HG02885 (cell line): Measurements from ENCODE around the gene PANK1.

ENCODE experiments used
- ATAC-seq: cut with Tn5 transposase; IDR thresholded peaks from one replicate; pipeline ENCODE4 v1.9.1; 2021; ENCODE audit warnings: mild to moderate bottlenecking; ENCODE audit not compliant: unreplicated experiment, poor library complexity

The PANK1 gene

DNA sequence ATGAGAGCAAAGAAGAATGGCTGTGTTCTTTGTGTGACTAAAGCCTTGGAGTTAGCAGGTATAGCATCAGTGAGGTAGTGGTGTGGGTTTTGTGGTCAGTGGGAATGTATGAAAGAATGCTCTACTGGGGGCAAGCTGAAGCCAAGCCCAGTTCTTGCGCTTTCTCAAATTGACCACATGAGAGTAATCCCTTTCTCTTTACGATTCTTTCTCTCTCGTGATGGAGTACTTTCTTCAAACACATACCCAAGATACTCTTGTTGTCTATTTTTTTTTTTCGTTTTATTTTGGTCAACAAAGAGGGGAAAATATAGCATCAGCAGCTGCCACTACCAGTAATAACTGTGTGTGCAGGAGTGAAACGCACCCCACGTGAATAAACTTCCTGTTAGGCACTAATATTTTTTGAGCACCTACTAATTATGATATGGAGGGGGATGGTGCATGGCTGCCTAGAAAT is 8.4 kb upstream of the PANK1 start:
- ATAC-seq, result peak; percentile 68

DNA sequence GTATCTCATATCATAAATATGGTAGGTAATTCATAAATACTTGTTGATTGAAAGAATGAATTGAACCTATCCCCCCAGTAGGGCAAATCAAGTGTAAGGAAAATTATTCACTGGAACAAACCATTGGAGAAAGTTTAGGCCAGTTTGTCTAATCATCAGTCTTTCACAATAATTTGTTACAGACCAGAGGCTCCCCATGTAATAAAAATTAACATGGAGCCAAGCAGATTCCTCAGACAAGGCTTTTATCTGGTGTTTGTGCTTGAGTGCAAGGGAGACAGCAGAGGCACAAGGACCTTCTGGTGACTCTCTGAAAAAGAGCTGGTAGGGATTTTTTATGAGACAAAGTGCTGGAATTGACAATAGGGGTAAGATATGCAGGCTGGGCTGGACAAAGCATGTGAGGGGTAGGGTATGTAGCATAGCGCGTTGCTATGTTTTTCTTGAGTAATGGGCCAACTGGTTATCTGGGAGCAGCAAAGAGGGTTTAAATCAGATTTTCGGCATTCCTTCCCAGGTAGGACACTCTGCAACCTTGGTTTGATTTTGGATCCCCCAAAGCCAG is 7.8 kb upstream of the PANK1 start:
- no peak for ATAC-seq

DNA sequence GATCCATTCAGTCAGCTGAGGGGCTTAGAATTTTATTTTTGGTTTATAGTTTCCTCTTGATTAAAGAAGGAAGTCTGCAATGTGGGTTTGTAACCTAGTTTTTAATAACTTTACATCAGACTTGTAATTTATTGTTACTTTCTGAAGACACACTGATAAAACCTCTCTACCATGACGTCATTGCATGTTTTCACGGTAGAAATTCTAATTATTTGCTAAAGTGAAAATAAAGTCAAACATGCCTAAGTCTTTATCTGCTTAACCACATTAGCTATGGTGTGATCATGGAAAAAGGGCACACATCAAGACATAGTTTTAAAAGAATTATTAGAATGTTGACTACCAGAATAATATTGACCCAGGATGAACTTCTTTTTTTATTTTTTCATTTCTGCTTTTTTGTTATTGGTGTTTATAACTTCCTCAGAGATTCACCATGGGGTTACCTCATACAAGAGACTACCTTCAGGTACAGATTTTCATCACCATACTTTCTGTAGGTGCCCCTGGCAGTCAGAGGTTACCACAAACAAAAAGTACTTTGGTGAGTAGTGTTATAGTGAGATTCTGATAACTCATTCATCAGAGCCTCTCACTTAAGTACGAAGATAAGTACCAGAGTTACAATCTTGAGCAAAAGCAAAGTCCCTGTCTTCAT is 7.0 kb upstream of the PANK1 start:
- peak; percentile 65 for ATAC-seq

DNA sequence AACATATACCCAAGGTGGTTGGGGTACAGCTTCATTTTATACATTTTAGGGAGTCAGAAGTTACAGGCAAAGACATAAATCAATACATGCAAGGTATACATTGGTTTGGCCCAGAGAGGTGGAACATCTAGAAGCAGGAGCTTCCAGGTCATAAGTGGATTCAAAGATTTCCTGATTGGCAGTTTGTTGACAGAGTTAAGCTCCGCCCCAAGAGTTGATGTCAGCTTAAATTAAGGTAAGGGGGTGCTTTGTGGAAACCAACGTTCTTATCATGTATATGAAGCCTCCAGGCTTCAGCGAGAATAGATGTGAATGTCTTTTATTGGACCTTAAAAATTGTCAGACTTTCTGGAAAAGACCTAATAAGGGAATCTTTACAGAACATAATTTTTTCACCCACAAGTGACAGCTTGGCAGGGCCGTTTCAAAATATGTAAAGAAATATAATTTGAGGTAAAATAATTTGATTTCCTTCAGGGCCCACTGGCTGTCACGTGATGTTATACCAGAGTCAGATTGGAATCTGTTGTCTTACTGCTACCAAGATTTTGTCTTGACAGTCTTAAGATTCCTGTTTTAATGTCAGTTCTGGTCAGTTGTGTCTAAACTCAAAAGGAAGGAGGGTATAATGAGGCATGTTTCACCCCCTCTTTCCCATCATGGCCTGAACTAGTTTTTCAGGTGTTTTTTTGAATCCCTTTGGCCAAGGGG is 6.3 kb upstream of the PANK1 start:
- ATAC-seq, result no peak

DNA sequence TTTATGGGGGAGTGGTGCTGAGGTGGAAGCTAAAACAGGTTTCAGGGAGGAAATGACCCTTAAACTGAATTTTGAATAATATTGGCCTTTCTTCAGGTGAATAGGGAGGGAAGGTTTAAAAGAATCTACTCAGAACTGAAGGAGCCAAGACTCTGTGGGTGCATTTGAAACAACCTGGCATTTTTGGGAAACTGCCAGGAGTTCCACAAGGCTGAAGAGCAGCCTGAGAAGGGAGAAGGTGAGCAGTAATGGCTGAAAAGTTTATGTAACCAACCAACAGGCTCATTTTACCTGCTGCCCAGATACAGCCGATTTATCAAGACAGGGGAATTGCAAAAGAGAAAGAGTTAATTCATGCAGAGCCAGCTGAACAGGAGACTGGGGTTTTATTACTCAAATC is 4.0 kb upstream of the PANK1 start:
- ATAC-seq, result no peak

DNA sequence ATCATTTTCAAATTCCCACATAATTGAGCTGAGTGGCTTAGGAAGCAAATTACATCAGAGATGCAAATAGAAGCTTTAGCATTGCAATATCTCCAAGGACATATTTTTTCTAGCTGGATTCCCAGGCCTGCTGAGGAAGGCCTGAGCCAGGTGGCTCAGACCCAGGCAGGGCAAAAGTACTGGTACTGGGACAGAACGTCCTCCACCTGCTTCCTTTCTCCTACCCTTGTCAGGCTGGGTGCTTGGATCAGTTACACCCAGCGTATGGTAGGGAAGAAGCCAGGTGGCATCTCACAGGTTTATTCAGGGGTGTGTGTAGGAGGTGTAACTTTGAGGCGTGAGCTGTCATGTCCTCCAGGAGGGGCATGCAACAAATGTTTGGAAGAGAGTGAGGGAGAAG is 3.0 kb upstream of the PANK1 start:
- no peak for ATAC-seq

DNA sequence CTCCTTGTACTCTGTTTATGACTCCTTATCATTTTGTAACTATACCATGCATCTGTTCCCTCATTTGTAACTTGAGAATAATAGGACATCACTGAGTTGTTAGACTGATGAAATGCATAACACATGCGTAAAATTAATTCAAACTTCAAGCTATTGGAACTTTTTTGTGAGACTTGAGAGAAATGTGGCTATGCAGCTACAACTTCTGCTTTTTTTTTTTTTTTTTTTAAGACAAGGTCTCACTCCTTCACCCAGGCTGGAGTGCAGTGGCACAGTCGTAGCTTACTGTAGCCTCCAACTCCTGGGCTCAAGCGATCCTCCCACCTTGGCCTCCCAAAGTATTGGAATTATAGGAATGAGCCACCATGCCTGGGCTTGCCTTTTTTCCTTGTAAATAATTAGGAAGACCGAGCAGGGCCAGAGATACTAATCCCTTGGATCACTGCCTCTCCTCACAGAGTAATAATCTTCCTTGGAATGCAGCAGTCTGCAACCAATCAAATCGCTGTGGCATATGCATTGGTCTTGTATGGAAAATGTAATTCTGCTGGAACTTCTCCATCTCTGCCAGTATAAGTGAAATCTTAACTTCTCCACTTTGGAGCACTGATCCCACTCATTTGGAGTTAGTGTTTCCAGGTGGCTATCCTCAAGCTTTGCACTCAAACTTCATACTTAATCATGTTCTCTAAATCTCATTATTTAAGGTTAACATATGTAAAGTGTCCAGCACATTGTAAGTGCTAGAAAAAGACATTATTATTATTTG is 2.0 kb upstream of the PANK1 start:
- no peak for ATAC-seq

DNA sequence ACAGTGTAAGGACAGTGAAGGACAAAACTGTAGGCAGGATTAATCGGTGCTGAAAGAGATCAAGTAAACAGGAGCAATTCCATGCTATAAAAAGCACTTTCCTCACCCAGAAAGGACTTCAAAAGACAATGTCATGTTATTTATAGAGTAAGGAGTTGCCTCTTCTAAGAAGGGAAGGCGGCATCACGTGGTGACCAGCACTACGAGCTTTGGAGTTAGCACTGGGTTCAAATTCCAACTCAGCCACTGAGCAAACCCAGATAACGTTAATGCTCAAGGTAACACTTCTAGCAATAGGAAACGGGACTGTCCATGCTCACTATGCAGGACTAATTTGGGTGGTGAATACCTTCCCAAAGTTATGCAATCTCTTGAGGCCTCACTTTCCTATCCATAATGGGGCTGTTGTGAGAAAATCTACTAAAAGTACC is 715 bp upstream of the PANK1 start:
- ATAC-seq, result no peak

DNA sequence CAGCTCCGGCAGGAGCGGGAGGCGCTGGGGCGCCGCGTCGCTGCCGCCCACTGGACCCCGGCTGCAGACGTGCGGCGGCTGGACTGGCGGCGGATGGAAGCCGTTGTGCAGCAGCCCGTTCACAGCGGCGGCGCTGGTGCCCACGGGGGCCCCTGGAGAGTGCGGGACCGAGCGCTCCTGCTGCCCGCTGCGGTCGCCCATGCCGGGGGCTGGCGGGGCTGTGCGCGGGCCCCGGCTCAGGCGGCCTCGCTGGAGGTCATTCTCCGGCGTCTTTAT is 413 bp downstream of the PANK1 start:
- ATAC-seq, result peak; percentile 31

DNA sequence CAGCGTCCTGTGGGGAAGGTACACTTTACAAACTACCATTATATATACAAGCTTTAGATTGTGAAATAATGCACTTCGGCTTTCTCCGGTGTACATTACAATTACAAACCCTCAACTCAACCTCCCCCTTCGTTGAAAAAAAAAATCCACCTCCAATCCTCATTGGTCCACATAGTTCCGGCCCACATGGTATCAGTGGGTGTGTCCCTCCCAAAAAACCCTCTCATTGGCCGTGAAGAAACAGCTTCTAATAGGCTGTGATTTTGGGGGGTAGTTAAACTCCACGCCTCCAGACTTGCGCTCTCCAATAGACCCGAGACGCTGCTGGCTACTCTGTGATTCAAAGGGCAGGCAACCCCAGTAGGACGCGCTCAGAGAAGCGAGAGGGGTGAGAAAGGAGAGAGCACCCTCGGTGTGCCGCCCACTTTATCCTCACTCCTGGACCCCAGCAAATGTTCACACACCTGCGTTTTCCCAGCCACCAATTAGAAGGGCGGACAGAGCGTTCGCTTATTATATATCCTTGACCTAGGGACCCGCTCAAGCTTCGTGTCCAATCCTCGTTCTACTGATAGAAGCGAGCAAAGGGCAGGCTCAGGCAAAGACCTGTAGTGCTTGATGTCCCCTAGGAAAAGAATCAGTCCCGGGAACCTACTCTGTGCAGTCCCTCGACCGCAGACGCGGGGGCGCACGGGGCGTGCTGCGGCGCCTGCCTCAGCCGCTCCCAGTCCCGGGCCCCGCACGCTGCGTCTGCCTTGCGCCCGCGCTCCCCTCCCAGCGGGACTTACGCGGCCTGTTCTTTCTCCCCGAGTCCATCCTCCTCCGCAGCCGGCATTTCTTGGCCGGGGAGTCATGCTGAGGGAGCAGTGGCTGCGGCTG is 991 bp downstream of the PANK1 start:
- ATAC-seq, result peak; percentile 85

DNA sequence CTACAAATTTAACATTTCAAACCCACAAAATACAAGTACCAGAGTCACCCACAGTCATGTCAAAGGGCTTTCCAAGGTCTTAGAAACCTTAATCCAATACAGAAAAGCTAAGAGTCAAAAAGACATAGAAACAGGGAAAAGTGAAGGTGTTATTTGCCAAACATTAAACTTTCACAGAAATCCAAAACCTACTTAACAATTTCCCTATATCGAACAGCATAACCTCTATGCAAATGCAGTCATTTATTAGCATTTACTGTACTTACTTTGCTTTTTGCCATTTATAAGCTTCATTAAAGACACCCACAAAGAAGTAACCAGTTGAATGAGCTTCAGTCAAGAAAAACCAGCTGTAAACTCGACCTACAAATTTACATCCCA is 1.6 kb downstream of the PANK1 start:
- ATAC-seq, result no peak

DNA sequence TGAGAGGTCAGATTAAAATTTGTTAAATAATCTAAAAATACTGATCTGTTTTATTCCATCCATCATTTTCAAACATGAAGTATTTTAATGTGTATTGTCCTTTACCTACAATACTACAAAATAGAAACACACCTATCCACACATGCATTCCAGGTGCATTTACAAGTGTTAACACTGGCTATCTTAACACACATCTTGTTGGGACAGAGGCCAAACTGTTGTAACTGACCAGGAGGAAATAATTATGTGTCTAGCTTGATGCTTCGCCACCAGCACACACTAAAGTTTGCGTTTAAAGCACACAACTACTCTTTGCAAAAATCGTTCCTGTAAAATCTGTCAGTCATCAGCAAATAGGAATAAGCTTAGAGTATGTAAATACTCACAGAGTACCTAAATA is 2.8 kb downstream of the PANK1 start:
- ATAC-seq, result no peak

DNA sequence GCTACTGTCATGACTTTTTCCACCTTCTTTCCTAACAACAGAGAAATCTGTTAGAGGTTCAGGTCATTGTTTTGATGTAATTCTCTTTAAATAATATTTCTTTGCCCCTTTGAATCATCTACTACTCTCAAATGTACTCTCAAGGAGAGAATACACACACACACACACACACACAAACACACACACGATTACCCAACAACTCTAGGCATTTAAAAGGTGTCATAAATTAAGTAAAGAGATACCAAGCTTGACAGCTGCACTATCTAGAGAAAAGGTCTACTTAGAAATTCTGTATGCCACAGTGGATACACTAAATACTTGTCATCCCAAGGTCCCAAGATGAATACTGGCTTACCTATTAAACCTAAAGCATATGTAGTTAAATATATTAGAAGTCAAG is 4.8 kb downstream of the PANK1 start:
- ATAC-seq, result no peak

DNA sequence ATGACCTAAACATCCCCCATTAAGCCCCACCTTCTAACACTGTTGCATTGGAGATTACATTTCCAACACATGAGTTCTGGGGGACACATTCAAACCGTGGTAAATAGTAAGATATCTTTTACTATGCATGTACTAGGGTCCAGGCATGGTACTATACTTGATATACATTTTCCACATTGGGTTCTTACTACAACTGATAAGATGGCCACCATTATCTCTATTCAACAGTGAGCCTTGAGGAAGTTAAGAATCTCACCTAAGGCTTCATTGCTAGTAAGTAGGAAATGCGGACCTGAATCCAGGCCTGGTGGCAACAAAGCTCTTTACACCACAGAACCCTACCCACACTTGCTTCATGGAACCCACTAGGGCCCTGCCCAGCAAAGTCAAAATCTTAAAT is 5.7 kb downstream of the PANK1 start:
- no peak for ATAC-seq

DNA sequence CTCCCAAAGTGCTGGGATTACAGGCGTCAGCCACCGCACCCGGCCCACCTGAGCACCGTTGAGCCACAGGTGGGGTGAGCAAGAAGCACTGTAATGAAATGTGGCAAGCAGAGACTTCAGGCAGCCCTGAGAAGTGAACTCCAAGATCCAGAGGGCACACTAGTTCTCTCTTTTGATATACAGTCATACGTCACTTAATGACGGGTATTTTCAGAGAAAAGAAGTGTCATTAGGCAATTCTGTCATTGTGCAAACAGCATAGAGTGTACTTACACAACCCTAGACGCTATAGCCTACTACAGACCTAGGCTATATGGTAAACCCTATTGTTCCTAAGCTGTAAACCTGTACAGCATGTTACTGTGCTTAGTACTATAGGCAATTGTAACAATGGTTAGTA is 7.9 kb downstream of the PANK1 start:
- no peak for ATAC-seq

DNA sequence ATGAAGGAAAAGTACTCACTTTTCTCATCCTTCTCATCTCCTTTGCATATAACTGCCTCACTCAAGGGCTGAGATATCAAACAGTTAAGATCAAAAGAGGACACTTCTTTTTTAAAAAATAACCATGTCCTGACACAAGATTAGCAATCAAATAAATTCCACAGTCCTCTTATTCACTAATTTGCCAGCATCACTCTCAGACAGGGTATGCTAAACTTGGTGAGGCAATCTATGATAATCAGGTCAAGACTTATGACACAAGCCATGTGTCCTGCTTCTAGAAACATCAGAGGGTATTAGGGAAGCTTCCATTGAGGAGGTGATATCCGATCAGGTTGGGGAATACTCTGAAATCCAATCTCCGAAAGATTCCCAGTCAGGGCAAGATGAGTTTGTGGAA is 10.4 kb downstream of the PANK1 start:
- ATAC-seq, result no peak

DNA sequence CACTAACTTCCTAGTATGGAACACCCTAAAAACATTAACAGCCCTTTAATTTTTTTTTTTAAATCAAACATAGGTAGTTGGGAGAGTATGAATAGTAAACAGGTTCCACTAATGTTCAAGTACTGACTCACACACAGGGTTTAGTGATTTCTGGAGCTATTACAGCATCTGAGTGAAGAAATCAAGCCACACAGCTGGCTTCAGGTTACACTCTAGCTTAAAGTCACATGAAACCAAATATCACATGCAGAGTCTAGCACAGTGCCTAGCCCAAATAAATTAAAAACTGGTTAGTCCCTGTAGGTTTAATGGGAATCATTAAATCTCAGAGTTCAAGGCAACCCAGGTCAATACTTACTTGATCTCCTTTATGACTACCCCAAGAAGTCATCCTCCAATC is 11.6 kb downstream of the PANK1 start:
- ATAC-seq, result no peak

DNA sequence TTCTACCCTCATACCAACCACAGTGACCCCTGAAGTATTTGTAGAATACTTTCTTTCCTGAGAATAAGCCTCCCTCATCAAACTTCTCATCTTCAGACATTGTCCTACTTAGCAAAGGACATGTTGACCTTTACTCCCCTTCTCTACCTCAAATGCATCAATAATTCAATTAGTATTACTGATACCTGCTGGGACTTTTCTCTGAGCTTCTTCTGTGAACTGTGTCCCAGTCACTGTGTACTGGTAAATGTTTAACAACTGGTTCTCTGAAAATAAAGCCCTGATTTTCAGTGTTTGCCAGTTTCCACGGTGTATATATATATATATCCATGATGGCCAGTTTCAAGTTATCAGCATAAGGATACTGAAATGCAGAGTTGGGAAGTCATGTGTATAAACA is 12.2 kb downstream of the PANK1 start:
- ATAC-seq, result no peak

DNA sequence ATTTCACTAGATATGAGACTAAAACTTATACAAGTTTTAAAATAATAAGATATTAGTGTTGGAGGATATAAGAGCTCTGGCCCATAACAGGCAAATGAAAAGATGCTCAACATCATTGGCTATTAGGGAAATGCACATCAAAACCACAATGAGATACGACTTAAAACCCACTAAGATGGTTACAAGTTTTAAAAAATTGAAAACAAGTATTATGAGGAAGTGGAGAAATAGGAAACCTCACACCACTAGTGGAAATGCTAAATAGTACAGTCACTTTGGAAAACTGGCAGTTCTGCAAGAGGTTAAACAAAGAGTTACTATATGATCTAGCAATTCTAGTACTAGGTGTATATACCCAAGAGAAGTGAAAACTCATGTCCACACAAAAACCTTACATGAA is 17.2 kb downstream of the PANK1 start:
- no peak for ATAC-seq

DNA sequence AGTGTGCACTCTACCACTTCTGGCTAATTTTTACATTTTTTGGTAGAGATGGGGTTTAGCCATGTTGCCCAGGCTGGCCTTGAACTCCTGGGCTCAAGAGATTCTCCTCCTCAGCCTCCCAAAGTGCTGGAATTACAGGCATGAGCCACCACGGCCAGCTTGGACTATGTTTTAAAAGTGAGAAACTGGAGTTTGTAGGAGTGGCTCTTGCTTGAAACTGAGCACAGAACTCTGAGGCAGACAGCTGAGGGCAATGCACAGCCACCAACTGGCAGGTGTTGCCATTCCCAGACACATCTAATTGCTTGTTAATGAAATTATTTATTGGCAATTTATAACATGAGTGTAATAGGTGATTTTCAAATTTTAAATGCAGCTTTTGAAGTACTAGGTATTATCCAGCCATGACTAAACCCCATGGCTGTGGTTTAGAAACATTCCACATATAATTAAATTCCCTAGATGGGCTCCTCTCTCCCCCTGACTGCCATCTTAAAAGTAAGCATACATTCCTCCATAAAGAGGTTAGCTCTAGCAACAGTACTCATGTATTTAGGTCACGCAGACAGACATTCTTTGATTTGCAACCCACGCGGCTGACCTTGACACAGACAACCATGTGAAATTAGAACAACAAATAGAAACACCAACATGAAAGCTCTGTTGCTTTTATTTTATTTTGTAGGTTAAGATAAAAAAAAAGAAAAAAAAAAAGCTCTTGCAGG is 19.8 kb downstream of the PANK1 start:
- no peak for ATAC-seq
